GM18499 (cell line): ENCODE data around the gene SF3B2.
"Not testable (repeated sequence)": the region's sequence is repeated elsewhere in the genome, so short reads cannot be mapped to it uniquely, and the experiment has no call there.

ENCODE experiments used
- ATAC-seq: cut with Tn5 transposase; IDR thresholded peaks from one replicate; pipeline ENCODE4 v1.9.1; 2021; ENCODE audit warnings: moderate number of reproducible peaks; ENCODE audit not compliant: insufficient read depth, unreplicated experiment

The SF3B2 gene

DNA sequence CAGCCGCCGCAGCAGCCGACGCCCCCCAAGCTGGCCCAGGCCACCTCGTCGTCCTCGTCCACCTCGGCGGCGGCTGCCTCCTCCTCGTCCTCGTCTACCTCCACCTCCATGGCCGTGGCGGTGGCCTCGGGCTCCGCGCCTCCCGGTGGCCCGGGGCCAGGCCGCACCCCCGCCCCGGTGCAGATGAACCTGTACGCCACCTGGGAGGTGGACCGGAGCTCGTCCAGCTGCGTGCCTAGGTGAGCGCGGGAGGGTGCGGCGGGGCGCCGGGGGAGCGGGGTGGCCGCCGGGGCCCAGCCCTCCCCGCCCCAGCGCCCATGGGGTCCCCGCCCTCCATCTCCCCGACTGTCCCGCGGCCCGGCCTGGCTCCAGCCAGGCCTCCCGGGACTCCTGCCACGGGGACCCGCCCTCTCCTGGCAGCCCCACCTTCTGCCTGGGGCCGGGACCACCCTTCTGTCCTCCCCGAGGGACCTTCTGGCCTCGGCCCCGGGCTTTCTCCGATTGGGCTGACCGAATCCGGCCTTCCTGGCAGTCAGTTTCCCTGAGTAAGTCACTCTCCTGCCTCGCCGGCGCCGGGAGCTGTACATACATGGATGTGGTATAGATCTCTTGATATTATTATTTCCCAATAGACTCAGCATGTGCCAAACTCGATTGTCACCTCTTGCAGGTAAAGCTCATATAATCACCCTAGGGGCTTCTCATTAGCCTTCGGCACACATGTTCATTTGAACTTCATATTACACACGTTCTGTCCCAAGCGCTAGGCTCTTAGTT, 18.6 kb downstream of the SF3B2 start:
- no peak for ATAC-seq

DNA sequence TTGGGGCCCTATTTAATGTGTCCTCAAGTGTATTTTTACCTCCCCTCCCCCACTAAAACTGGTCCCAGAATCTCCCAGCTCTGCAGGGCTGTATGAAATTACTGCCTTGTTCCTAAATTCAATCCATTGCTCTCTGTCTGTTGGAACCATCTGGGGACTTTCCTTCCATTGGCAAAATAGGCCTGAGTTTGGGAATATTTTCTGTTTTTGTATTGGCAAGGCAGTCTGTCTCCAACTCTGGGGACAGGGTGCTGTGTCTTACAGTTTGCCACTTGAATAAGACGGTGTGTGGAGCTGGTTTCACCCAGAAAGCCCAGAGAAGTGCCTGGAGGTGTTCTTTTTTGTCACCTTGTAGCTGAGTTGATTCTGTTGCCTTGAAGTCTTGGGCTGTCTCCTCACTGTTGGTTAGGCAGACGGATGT, 19.2 kb downstream of the SF3B2 start:
- ATAC-seq = no peak

DNA sequence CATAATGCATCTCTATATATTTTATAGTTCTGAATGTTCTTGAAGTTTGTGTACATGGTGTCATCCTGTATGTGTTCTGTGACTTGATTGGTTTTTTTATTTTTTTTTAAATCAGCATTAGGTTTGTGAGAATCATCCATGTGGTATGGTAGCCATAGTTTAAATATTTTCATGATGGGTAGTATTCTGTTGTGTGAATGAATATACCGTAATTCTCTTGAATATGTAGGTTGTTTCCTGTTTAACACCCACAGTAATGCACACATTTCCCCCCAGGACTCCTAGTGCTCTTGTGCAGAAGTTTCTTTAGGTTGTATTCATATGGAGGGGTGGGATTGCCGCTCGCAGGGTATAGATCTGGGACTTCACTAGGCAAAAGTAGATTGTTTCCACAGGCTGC, 19.9 kb downstream of the SF3B2 start:
- no peak for ATAC-seq

DNA sequence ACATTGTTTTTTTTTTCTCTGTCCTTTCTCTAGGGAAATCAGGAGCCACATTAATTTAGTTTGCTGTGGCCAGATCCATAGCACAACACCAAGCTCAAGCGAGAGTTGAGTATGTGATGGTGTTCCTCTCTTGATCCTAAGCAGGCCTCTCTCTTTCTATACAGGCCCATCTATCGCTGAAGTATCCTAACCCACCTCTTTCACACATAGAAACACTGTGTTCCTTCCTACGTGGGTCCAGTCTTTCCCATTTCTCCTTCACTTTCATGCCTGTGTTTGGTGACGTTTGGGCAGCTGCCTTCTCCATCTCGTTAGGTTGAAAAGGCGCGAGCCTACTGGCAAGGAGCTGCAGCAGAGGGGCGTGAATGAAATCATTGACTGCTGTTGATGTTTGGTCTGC, 20.4 kb downstream of the SF3B2 start:
- ATAC-seq = no peak

DNA sequence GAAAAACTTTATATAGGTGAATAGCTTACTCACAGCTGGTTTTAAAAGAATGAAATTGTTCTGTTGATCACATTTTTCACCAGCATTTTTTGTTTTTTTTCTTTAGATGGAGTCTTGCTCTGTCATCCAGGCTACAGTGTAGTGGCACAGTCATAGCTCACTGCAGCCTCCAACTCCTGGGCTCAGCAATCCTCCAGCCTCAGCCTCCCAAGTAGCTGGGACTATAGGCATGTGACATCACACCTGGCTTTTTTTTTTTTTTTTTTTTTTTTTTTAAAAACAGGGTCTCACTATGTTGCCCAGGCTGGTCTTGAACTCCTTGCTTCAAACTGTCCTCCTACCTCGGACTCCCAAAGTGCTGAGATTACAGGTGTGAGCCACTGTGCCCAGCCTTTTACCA, 21.5 kb downstream of the SF3B2 start:
- ATAC-seq = no peak

DNA sequence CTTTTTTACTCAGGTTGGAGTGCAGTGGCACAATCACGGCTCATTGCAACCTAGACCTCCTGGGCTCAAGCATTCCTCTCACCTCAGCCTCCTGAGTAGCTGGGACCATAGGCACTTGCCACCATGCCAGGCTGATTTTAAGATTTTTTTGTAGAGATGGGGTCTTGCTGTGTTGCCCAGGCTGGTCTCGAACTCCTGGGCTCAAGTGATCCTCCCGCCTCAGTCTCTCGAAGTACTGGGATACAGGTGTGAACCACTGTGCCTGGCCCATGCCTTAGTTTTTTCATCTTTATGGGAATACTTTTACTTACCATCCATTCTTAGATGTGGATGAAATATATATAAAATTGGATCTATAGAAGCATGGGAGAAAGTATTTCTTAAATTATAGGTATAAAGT, 23.1 kb downstream of the SF3B2 start:
- ATAC-seq = no peak

DNA sequence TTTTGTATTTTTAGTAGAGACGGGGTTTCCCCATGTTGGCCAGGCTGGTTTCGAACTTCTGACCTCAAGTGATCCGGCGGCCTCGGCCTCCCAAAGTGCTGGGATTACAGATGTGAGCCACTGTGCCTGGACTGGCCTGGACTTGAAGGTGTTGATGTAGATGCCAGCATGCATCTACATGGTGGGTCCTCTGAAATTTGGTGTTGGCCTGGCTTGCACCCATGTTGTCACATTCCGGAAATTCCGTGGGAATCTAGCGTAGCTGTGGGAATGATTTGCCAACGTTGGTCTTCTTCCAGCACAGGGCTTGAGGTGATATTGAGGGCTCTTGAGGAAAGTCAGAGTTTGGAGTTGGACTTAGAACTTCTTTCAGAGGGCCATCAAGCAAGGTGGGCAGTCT, 24.4 kb downstream of the SF3B2 start:
- no peak for ATAC-seq

DNA sequence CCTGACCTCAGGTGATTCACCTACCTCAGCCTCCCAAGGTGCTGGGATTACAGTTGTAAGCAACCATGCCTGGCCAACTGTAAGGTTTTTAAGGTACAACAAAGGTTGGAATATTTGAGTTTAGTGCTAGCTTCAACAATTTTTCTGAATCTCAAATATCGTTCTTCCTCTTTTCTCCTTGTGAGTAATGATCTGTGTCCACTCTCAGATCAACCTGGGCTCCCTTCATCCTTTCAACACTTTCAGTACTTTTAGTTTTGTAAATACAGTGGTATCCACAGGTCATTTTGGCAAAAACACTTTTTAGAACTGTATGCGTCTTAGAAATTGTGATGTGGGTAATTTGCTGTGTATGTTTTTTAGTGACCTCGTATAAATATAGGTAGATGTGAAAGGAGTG, 25.8 kb downstream of the SF3B2 start:
- ATAC-seq = no peak

DNA sequence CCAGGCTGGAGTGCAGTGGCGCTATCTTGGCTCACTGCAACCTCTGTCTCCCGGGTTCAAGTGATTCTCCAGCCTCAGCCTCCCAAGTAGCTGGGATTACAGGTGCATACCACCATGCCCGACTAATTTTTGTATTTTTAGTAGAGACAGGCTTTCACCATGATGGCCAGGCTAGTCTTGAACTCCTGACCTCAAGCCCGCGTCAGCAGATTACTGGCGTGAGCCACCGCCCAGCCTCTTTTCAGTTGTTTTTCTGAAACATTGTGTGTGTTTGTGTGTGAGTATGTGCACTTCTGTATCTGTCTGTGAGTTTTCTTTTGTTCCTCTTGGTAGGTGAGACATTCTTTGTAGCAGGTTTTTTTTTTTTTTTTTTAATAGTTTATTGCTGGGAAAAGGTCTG, 26.8 kb downstream of the SF3B2 start:
- ATAC-seq = not testable (repeated sequence)

DNA sequence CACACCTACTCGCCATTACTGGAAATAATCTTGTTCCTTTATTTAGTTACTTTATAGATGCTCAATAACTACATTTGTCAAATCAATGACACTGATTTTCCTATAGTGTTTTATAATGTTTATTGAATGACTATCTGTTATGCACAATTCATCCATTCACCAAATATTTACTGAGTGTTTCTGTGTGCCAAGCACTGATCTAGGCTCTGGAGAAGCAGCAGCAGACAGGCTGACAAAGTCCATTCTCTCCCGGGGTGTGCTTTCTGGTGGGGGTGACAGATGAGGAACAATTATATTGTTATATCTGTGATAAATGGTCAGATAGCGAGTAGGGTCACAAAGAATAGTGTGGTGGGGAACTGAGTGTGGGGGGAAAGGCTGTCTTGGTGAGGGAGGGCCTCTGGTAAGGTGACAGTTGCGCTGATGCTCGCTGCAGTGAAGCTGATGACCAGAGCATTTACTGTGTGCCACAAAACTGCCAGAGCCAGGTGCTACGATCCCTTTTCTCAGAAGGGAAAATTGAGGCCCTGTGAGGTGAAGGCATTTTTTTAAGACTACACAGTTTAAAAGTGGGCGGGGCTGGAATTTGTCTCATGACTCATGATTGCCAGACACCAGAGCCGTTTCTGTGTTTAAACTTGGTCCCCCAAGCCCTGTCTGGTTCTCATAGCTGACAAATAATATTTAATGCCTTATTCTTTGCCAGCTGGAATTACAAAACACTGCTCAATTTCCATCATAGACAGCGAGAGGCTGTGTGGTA, 28.1 kb downstream of the SF3B2 start:
- no peak for ATAC-seq

DNA sequence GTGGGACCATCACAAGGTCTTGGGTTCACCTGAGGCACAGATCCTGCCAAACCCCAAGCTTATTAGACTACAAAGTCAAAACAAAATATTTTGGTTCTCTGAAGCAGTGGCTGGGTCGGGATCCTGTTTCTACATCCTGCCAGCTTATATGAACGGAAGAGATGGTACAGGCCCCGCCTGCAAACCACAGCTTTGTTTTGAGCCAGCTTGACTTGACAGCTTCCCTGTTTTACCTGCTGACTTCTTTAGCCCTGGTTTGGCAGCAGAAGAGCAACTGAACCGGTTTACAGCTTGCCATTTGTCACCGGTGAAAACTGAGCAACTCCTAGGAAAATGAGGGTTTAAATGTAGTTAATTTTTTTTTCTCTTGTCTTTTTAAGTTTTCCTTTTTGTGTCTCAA, 29.3 kb downstream of the SF3B2 start:
- ATAC-seq = no peak

DNA sequence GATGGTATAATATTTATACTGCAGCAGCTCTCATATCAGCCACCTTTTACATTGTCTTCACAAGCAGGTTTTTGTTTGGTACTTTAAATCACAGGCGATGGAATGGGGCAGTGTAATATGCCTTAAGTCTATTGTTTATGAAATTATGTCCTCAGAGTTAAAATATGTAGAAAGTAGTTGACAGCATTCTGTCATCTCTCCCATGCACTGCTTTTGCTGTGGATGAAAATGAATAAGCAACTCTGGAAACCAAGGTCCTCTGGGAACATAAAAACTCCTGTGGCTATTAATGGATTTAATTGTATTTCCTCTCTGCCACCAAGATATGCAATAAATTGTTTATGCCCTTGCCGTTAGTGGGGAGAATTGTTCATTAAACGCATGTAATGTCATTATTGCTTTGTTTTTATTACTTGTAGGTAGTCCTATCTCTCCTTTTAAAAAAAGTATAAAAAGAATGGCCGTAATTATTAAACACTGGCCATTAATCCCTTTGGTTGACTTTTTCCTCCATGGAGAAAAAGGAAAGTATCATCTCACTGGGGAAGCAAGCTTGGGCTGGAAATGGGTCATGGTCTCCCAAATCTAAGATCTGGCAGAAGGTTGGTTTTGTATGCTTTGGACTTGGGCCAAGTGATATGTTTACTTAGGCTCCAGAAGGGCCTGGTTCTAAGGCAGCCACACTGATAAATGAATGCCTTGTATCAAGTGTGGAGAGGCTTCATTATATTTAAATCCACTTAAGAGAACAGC, 31.0 kb downstream of the SF3B2 start:
- ATAC-seq = no peak

DNA sequence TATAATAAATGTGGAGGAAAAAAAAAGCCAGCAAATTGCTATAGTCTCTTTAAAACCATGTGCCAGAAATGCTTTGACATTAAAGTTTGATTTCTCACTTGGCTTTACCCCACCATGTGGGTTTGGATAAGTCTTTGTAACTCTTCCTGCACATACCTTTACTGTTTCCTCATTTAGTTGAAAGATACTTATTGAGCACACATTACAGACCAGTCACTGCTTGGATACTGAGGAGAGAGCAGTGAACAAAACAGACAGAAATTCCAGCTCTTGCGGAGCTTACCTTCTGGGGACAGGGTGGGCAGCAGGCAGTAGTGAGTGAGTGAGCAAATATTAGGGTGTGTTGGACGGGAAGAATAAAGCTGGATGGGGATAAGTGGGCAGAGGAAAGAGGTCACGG, 31.6 kb downstream of the SF3B2 start:
- no peak for ATAC-seq

DNA sequence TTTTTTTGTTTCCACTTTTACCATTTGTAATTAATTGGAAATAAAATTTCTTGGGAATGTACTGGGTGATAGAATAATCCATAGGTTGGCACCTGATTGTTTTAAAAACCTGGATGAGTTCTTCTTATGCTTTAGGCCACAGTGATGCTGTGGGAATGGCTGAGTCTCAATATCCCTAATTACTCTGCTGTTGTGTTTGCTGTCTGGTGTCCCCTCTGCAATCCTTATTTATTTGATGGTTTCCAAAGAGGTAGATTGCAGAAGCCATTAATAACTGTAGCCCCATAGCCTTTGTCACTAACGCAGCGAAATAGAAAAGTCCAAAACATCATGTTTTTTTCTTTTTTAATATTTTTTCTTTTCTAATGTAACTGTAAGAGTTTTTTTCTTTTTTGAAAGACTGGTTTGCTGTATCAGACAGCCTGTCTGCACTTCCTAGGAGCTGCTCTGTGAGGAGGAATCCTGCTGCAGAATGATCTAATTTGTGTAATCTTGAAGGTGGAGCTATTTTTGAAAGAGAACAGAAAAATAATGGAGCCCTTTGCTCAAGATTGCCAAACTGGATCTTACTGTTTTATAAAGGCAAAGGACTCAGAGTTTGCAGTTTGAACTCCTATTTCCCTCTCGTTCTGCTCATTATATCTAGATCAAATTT, 32.8 kb downstream of the SF3B2 start:
- ATAC-seq = no peak

DNA sequence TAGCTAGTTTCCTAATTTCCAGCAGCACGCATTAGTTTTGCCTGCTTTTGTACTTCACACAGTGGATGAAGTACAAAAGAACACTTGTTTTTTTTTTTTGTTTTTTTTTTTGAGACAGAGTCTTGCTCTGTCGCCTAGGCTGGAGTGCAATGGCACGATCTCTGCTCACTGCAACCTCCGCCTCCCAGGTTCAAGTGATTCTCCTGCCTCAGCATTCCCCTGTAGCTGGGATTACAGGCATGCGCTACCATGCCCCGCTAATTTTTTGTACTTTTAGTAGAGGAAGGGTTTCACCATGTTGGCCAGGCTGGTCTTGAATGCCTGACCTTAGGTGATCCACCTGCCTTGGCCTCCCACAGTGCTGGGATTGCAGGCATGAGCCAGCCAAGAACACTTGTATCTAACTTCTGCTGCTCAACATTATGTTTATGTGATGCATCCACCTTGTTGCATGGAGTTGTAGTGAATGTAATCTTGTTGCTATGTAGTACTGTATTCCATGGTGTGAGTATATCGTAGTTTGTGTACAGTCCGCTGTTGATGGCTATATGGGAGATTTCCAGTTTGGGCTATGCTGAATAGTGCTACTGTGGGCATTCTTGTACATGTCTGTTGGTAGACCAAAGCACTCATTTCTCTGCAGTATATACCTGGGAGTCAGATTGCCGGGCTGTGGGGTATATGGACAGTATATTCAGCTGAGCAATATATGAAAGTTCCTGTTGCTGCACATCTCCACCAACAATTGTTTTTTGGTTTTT, 35.2 kb downstream of the SF3B2 start:
- no peak for ATAC-seq

DNA sequence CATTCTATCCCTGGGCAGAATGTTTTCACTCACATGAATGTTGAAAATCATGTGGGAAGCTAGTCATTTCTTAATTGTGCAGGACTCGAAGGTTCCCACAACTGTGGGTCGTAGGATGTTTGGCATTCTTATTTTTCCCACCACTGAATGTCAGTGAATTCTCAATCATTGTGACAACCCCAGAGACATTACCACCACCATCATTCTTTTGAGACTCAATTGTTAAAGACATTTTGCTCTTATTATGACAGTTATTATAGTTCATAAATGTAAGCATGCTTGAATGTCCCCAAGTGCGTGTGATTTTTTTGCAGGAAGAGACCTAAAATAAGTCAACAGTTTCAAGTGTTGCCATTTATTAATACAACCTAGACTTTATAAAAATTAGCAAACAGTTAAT, 36.9 kb downstream of the SF3B2 start:
- no peak for ATAC-seq

DNA sequence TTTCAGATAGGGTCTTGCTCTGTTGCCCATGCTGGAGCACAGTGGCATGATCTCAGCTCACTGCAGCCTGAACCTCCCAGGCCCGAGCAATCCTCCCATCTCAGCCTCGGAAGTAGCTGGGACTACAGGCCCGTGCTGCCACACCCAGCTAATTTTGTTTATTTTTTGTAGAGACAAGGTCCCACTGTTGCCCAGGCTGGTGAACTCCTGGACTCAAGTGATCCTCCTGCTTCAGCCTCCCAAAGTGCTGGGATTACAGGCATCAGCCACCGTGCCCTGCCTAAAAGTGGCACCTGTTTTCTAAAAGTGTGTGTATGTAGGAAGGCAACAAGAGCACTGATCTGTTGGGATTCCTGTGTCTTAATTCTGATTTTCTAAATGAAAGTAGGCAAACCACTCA, 38.1 kb downstream of the SF3B2 start:
- ATAC-seq = no peak

DNA sequence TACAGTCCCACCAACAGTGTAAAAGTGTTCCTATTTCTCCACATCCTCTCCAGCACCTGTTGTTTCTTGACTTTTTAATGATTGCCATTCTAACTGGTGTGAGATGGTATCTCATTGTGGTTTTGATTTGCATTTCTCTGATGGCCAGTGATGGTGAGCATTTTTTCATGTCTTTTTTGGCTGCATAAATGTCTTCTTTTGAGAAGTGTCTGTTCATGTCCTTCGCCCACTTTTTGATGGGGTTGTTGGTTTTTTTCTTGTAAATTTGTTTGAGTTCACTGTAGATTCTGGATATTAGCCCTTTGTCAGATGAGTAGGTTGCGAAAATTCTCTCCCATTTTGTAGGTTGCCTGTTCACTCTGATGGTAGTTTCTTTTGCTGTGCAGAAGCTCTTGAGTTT, 40.0 kb downstream of the SF3B2 start:
- not testable (repeated sequence) for ATAC-seq

DNA sequence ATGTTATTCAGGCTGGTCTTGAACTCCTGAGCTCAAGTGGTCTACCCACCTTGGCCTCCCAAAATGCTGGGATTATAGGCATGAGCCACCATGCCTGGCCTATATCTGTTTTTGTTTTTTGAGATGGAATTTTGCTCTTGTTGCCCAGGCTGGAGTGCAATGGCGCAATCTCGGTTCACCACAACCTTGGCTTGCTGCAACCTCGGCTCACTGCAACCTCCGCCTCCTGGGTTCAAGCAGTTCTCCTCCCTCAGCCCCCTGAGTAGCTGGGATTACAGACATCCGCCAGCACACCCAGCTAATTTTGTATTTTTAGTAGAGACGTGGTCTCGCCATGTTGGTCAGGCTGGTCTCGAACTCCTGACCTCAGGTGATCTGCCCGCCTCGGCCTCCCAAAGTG, 47.6 kb downstream of the SF3B2 start:
- ATAC-seq = not testable (repeated sequence)
